Peyer's patch (tissue), 4 donors: ENCODE measurements around the gene CALN1. TPM values are rescaled to one million over a fixed set of nuclear protein-coding genes. Genes with fewer than 3 reads are reported as not detected.

ENCODE experiments used
- DNase-seq, 3 donors: peaks; one replicate each; pipeline ENCODE4 v3.0.0-alpha.2; 2017 to 2019
- H3K27ac ChIP-seq, 4 donors: fragments of 200-600 bp; sonication (generic); one replicate each; pipeline ENCODE4 v1.5.1; 2016 to 2019
- H3K27me3 ChIP-seq, 2 donors: fragments of 200-600 bp; sonication (generic); one replicate each; pipeline ENCODE4 v1.5.1; 2019
- H3K36me3 ChIP-seq, 3 donors: fragments of 200-600 bp; sonication (generic); one replicate each; pipeline ENCODE4 v1.5.1; 2016 to 2019
- H3K4me1 ChIP-seq, 4 donors: fragments of 200-600 bp; sonication (generic); one replicate each; pipeline ENCODE4 v1.5.1; 2016 to 2019
- H3K4me3 ChIP-seq, 4 donors: fragments of 200-600 bp; sonication (generic); 1 replicate in 3 of 4; 2 replicates in 1 of 4; pipeline ENCODE4 v1.5.1; 2016 to 2019; ENCODE audit warnings: mild to moderate bottlenecking in 1 of 4
- H3K9me3 ChIP-seq, 4 donors: fragments of 200-600 bp; sonication (generic); one replicate each; pipeline ENCODE4 v1.5.1; 2016 to 2019; ENCODE audit warnings: mild to moderate bottlenecking in 1 of 4
- POLR2A ChIP-seq, 2 donors: fragments of 450-650 bp; IDR thresholded peaks; one replicate each; pipeline ENCODE4 v1.5.1; 2017; ENCODE audit warnings: antibody characterized with exemption in 2 of 2, mild to moderate bottlenecking in 2 of 2, moderate library complexity in 2 of 2
- total RNA-seq, 4 donors: library from RNA; depleted of rRNA; stranded (reverse); fragments of >200 nt; gene quantifications; one replicate each; pipeline ENCODE4 v1.1.0, GENCODE V29; 2016
- TF ChIP-seq, protein P1 (sequence below), 6 experiments: fragments of 450-650 bp in 4 of 6; fragments of 200-600 bp in 2 of 6; sonication (generic) in 1 of 6; IDR thresholded peaks; one replicate each; pipeline ENCODE4 v1.5.1; 2017 to 2019; ENCODE audit warnings: antibody characterized with exemption in 6 of 6, mild to moderate bottlenecking in 3 of 6, moderate library complexity in 1 of 6

CALN1 gene
- total RNA-seq, 4 donors from 2014 or later, result 0.13 TPM; not detected in 3

GRCh38 chr7:71976645-71977044 lies 435.5 kb downstream of the CALN1 start:
- DNase-seq, result no peak
- no peaks in the 10 kb centered on the region for H3K9me3 ChIP-seq
- H3K36me3 ChIP-seq, result no peaks in the 10 kb centered on the region
- H3K27ac ChIP-seq, result no peak overlapping the region
- H3K4me1 ChIP-seq, result no peaks in the 10 kb centered on the region
- H3K27me3 ChIP-seq, result no peaks in the 10 kb centered on the region
- no peak overlapping the region for H3K4me3 ChIP-seq
- TF ChIP-seq, protein P1, sequence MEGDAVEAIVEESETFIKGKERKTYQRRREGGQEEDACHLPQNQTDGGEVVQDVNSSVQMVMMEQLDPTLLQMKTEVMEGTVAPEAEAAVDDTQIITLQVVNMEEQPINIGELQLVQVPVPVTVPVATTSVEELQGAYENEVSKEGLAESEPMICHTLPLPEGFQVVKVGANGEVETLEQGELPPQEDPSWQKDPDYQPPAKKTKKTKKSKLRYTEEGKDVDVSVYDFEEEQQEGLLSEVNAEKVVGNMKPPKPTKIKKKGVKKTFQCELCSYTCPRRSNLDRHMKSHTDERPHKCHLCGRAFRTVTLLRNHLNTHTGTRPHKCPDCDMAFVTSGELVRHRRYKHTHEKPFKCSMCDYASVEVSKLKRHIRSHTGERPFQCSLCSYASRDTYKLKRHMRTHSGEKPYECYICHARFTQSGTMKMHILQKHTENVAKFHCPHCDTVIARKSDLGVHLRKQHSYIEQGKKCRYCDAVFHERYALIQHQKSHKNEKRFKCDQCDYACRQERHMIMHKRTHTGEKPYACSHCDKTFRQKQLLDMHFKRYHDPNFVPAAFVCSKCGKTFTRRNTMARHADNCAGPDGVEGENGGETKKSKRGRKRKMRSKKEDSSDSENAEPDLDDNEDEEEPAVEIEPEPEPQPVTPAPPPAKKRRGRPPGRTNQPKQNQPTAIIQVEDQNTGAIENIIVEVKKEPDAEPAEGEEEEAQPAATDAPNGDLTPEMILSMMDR (IDR thresholded peaks at IDR 0.05), result no peak
- no peak for TF ChIP-seq POLR2A (IDR thresholded peaks at IDR 0.05)

DNA sequence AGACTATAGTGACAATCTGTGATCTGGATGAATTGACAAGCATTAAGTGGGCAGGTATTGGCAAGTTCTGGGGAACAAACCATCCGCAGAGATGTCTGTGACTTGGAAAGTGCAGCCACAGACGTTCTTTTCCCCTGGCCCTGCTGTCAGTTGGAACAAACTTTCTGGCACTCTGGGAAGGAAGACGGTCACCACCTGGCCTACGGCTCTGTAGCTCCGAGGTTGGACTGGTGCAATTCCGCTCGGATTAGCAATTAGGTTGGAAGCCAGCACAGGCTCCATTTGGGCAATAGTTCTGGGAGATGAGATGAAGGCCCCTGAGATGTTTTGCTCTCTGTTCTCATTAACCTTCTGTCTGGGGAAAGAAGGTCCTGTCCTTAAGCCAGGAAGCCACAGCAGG lies 437.5 kb downstream of the CALN1 start:
- no peaks in the 10 kb centered on the region for H3K9me3 ChIP-seq
- no peak overlapping the region for H3K27ac ChIP-seq
- H3K27me3 ChIP-seq, result no peaks in the 10 kb centered on the region
- no peak for DNase-seq
- H3K4me3 ChIP-seq, result no peak overlapping the region
- H3K36me3 ChIP-seq, result no peaks in the 10 kb centered on the region
- no peaks in the 10 kb centered on the region for H3K4me1 ChIP-seq
- no peak for TF ChIP-seq POLR2A (IDR thresholded peaks at IDR 0.05)
- TF ChIP-seq, protein P1 (IDR thresholded peaks at IDR 0.05), result no peak

DNA sequence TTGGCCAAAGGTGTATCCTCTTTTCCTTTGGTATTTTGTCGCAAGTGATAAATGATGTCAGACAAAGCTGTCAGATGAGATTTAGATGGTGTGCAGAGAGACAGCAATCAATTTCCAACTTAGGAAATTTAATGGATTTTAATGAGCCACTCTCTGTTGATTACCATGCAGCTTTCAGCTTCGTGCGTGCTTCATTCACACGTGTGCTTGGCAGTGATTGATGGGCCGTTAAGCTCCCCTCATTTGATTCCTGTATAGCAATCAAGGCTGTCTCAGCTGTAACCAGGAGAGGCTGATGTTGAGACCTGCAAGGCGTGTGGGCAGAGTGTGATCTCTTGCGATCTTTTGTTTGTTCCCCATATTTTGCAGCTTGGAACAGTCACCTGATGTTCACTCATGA lies 439.6 kb downstream of the CALN1 start:
- no peak overlapping the region for H3K27ac ChIP-seq
- H3K4me1 ChIP-seq, result no peaks in the 10 kb centered on the region
- H3K36me3 ChIP-seq, result no peaks in the 10 kb centered on the region
- H3K9me3 ChIP-seq, result no peaks in the 10 kb centered on the region
- TF ChIP-seq POLR2A (IDR thresholded peaks at IDR 0.05), result no peak
- TF ChIP-seq, protein P1 (IDR thresholded peaks at IDR 0.05), result no peak
- no peak overlapping the region for H3K4me3 ChIP-seq
- no peaks in the 10 kb centered on the region for H3K27me3 ChIP-seq
- DNase-seq, result no peak

- DNase-seq, result no peak
- Histone ChIP-seq H3K36me3 (no peaks in the 10 kb centered on the region), H3K27me3 (no peaks in the 10 kb centered on the region), H3K4me1 (no peaks in the 10 kb centered on the region), H3K9me3 (no peaks in the 10 kb centered on the region), H3K4me3 (no peak overlapping the region), H3K27ac (no peak overlapping the region)
- TF ChIP-seq, protein P1 (IDR thresholded peaks at IDR 0.05), result no peak
- no peak for TF ChIP-seq POLR2A (IDR thresholded peaks at IDR 0.05)
These were observed 441.4 kb downstream of the CALN1 start for GRCh38 chr7:71970725-71971124.

DNA sequence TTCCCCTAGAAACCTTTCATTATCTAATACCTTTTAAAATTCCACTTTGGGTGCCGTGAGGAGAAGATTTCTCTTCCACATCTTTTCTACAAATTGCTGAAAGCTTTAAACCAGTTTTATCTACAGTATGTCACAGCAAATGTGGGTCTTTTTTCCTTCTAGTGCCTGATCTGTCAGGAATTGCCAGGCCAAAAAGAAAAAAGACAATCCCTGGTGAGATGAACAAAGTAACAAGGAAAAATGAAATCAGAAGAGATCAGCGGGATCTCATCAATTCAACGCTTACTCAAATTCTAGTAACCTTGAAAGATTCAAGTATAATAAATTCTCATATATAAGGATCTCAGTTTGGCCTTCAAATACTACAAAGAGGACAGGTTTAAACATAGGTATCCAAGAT lies 449.5 kb downstream of the CALN1 start:
- peaks cover 0 to 4% (median 0%) of the 10 kb centered on the region in 4 donors for H3K9me3 ChIP-seq
- no peaks in the 10 kb centered on the region for H3K36me3 ChIP-seq
- H3K4me3 ChIP-seq, result no peak overlapping the region
- DNase-seq, result no peak
- H3K4me1 ChIP-seq, result no peaks in the 10 kb centered on the region
- H3K27me3 ChIP-seq, result no peaks in the 10 kb centered on the region
- TF ChIP-seq POLR2A (IDR thresholded peaks at IDR 0.05), result no peak
- TF ChIP-seq, protein P1 (IDR thresholded peaks at IDR 0.05), result no peak
- H3K27ac ChIP-seq, result no peak overlapping the region

GRCh38 chr7:71961283-71961682 lies 450.9 kb downstream of the CALN1 start:
- no peak for DNase-seq
- Histone ChIP-seq H3K36me3 (no peaks in the 10 kb centered on the region), H3K4me3 (no peak overlapping the region), H3K27ac (no peak overlapping the region), H3K27me3 (no peaks in the 10 kb centered on the region), H3K9me3 (peaks cover 0 to 4% (median 0%) of the 10 kb centered on the region in 4 donors), H3K4me1 (no peaks in the 10 kb centered on the region)
- TF ChIP-seq, protein P1 (IDR thresholded peaks at IDR 0.05), result no peak
